Adipose tissue (tissue), 3 donors: ENCODE measurements around the gene HTRA3. TPM values are rescaled to one million over a fixed set of nuclear protein-coding genes. Genes with fewer than 3 reads are reported as not detected.

ENCODE experiments used
- H3K27ac ChIP-seq: one replicate; pipeline ENCODE4 v1.5.1; 2013; ENCODE audit warnings: low read depth, low read length
- WGBS, 3 donors: extraction: QIAGEN DNeasy Blood & Tissue Kit; methylation state at CpG; one replicate each; pipeline ENCODE4 v1.1.7; 2013; 5-methylcytosine and 5-hydroxymethylcytosine counted together
- polyA plus RNA-seq, 3 donors: library from polyadenylated mRNA; stranded (reverse); fragments of 200-250 nt; gene quantifications; one replicate each; pipeline ENCODE4 v1.2.3, GENCODE V29; 2013
- donor health status: healthy with polysubstance abuse.
- donor health status: Bipolar disorder and iron deficiency.
- donor health status: healthy.

Gene HTRA3
- polyA plus RNA-seq, 3 donors, result 5.8 to 56.3 (median 41.8) TPM

DNA sequence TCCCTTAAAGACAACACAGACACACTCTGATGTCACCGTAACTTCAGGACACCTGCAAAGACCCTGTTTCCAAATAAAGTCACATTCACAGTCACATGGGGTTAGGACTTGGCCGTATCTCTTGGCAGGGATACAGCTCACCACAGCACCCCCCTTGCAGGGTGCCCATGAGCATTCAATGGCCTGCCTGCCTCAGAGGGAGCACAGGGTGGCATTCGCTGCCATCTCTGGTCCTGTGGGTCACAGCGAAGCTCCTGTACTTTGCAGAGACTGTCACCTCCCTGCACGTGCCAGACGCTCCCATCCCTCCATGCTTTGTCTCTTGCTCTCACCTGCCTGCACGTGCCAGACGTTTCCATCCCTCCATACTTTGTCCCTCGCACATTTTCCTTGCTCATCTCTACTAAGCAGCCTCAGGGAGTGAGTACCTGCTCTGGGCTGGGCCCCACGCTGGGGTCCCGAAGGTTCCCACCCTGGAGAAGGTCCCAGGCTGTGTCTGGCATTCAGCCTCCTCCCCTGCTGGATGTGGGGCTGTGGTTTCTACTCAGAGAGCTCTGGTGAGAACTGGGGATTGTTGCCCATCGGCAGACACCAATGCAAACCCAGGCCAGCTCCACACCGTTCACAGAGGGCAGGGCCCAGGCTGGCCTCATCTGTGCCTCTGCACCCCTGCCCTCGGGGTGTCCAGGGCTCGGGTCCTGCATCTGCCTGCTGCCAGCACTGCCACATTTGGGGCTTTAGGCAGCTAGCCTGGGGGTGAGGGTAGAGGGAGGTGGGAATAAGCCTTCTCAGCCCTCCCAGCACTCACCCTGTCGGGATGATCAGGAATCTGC lies 15.8 kb downstream of the HTRA3 start:
- WGBS, 3 donors, result 66 to 86% (median 71%) methylated on average over 16 of the region's 16 CpGs
- no peak overlapping the region for H3K27ac ChIP-seq

- 84 to 87% (median 86%) methylated on average over 23 of the region's 23 CpGs for WGBS, 3 donors
- no peak overlapping the region for H3K27ac ChIP-seq
These were observed 16.6 kb downstream of the HTRA3 start for GRCh38 chr4:8285976-8286718.

DNA sequence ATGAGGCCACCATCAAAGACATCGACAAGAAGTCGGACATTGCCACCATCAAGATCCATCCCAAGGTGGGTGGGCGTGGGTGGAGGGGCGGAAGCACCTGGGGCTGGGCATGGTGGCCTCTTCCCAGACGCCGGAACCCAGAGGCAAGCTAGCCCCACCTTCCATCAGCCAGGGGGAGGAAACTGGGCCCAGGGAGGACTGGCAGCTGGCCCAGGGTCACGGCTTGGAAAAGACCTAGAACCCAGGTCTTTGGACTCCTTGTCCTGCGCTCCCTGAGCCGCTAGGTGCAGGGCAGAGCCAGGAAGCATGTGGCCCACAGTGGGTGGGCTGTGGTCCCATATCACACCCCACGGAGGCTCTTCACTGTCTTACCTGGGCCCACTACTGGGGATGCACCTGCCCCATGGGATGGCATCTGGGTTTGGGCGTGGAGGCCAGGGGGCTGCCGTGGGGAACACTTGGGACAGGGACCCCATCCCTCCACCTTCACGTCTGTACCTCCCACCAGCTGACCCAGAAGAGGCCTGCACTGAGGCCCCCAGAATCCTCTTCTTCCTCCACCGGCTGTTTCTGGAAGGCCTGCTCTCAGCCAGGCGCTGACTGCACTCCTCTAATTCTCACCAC lies 17.3 kb downstream of the HTRA3 start:
- H3K27ac ChIP-seq, result no peak overlapping the region
- WGBS, 3 donors, result 84 to 92% (median 86%) methylated on average over 15 of the region's 15 CpGs

GRCh38 chr4:8287343-8288280 lies 18.1 kb downstream of the HTRA3 start:
- no peak overlapping the region for H3K27ac ChIP-seq
- 61 to 86% (median 78%) methylated on average over 18 of the region's 18 CpGs for WGBS, 3 donors

DNA sequence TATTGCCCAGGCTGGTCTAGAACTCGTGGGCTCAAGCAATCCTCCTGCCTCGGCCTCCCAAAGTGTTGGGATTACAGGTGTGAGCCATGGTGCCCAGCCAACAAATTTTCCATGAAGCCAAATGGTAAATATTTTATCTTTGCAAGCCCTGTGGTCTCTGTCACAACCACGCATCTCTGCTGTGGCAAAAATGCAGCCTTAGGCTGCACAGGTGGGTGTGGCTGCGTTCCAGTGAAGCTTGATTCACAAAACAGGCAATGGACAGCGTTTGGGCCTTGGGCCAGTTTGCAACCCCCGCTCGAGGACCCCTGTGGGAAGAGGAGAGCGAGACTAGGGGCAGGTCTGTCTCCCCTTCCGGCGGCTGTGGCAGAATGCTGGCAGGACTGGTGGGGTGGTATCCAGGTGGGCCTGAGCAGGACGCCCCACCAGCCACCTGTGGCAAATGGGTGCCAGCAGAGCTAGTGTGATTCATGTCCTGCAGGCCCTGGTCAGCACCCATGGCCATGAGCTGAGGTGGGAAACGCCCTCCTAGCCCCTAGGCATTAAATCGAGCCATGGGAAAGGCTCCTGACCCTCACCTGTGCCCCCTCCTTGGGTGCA lies 19.7 kb downstream of the HTRA3 start:
- WGBS, 3 donors, result 66 to 81% (median 73%) methylated on average over 13 of the region's 13 CpGs
- no peak overlapping the region for H3K27ac ChIP-seq

DNA sequence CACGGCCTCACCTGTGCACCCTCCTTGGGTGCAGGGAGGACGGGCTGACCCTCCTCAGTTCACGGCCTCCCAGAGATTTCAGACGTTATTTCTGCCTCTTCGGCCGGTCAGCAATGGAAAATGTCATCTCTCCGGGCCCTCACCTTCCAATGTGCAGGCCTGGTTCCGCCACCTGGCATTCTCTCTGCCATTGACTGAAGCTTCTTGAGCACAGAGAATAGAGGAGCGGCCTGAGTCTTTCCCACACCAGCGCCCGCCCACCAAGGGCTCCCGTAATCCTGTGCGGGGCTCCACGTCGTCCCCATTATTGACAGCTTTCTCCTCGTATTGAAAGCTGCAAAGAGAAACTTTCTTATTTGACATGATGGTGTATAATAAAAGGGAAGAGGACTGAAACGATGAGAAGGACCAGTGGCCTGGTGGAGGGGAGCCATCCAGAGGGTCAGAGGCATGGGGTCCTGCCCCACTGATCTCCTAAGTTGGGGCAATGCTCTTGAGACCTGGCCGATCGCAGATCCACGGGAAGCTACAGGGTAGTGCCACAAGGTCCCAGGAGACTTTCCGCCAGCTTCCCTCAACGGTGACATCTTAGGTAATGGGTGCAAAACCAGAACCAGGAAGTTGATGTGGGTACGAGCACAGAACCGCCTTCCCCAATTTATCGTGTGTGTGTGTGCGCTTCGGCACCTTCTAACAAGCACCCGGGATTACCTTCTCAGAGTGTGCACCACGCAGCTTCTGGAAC lies 20.6 kb downstream of the HTRA3 start:
- 80 to 88% (median 87%) methylated on average over 29 of the region's 29 CpGs for WGBS, 3 donors
- H3K27ac ChIP-seq, result no peak overlapping the region

DNA sequence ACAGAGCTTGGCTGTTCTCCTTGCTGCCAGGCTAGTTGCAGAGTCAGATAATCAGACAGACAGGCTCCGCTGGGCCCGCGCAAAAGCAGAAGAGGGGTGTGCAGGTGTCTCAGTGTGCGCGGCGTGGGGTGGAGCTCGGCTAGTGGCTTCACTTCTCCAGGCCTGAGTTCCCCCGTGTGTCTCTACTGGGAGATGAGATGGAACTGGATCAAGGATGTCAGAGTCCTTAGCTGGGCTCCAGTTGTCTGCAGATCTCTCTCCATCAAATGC lies 21.1 kb downstream of the HTRA3 start:
- no peak overlapping the region for H3K27ac ChIP-seq
- 66 to 90% (median 87%) methylated on average over 8 of the region's 8 CpGs for WGBS, 3 donors

GRCh38 chr4:8291036-8291682 lies 21.6 kb downstream of the HTRA3 start:
- H3K27ac ChIP-seq, result no peak overlapping the region
- 66 to 89% (median 88%) methylated on average over 20 to 21 of the region's 21 CpGs for WGBS, 3 donors

- 83 to 92% (median 92%) methylated on average over 19 of the region's 19 CpGs for WGBS, 3 donors
These were observed 22.3 kb downstream of the HTRA3 start for GRCh38 chr4:8291701-8292477.

DNA sequence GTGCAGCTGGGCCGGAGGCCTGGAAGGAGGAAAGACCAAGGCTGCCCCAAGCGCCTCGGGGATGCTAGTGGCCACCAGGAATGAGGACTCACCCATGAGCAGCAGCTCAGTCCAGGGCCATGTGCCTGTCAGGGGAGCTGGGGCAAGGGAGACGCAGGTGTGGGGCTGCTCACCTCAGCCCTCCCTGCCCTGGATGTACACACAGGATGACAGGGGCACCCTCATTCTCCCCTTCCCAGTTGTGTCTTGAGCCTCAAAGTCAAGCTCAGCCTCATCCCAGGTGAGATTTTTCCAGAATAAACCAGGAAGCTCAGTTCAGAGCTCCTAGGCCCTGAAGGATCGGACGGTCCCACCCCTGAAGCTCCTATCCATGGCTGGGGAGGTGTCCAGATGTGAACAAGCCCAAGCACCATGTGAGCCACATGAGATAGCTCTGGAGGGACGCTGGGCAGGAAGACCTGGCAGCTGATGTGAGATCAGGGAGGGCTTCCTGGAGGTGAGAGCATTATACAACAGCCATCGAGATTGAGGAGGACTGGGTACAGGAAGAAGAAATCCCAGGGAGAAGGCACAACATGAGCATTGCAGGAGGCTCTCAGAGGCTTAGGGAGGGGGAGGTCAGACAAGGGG lies 23.0 kb downstream of the HTRA3 start:
- 82 to 91% (median 89%) methylated on average over 8 of the region's 8 CpGs for WGBS, 3 donors
- no peak overlapping the region for H3K27ac ChIP-seq

More at GRCh38 chr4:8291701-8292477, 22.3 kb downstream of the HTRA3 start:
- H3K27ac ChIP-seq, result no peak overlapping the region

DNA sequence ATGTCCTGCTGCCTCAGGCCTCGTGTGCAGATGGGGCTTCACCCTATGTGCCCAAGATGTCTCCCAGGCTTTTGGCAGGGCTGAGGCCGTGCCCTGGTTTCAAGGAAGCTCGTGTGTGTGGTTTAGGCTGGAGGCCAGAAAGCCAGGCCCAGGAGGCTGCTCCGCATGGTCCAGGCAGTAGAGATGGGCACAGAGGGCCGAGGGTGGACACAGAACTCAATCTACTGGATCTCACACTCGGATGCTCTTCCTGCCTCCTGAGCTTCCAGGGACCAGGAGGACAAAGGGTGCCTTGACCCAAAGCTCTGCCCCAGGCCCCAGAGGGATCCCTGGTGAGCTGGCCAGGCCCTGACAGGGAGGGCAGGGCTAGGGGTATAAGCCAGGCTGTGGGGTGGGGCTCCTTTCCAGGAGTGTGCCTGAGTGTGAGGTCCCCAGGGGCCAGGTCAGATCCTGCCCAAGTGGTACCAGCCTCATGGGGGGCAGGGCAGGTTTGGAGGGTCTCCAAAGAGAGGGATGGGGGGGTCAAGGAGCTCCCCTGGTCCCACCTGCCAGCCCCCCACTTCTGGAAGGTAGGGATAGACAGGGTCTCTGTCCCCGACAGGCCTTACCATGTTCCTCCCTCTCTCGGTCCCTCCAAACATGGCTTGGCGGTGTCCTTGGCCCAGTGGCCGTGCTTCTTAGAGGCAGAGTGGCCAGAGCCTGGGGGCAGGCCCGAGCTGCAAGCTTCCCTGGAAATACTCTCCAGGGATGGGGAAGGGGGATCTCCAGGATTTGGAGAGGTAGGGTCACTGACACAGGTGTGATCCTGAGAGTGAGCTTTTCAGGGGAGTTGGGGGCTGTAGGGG lies 23.8 kb downstream of the HTRA3 start:
- no peak overlapping the region for H3K27ac ChIP-seq
- 79 to 90% (median 88%) methylated on average over 11 of the region's 11 CpGs for whole genome bisulfite sequencing, 3 donors

GRCh38 chr4:8294036-8294435 lies 24.5 kb downstream of the HTRA3 start:
- WGBS, 3 donors, result 83 to 97% (median 87%) methylated on average over 9 of the region's 9 CpGs
- H3K27ac ChIP-seq, result no peak overlapping the region

DNA sequence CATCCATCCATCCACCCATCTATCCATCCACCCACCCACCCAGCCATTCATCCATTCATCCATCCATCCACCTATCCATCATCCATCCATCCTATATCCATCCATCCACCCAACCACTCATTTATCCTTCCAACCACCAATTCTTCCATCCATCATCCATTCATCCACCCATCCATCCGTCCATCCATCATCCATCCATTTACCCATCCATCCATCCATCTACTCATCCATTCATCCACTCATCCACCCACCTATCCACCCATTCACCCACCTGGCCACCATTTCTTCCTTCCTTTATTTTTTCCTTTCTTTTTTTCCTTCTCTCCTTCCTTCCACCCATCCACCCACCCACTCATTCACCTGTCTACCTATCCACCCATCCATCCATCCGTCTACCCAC lies 25.2 kb downstream of the HTRA3 start:
- 60 to 92% (median 92%) methylated on average over 2 of the region's 2 CpGs for WGBS, 3 donors
- H3K27ac ChIP-seq, result no peak overlapping the region

- 76 to 81% (median 78%) methylated on average over 6 of the region's 6 CpGs for WGBS, 3 donors
- no peak overlapping the region for H3K27ac ChIP-seq
These were observed 25.9 kb downstream of the HTRA3 start for GRCh38 chr4:8295471-8295870.

DNA sequence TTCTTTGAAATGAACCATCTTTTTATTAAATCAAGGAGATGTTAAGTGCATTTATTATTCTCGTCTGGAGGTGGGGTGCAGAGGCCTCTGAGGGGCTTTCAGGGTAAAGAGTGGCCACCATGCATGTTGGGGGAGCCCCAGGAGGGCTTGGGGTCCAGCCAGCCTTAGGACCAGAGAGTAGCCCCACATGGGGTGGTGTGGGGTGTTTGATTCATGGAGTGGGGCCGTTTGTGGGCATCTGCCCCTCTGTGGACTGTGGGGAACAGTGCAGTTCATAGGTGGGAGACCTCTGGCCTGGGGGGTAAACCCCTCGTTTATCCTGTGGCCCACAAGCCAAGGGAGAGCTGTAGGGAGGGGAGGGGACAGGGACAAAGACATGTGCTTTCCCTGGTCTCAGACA lies 26.9 kb downstream of the HTRA3 start:
- H3K27ac ChIP-seq, result no peak overlapping the region
- 34 to 72% (median 58%) methylated on average over 3 of the region's 3 CpGs for WGBS, 3 donors
